Measurements from ENCODE around the gene MRPL24. TPM values are rescaled to one million over a fixed set of nuclear protein-coding genes. Genes with fewer than 3 reads are reported as not detected.
A peak's percentile ranks its signal among the peaks of the same experiment; 100 is the strongest.

MRPL24 gene
- total RNA-seq, 1 donor from 2014 or later, result 65.8 TPM

- ChIA-PET CTCF (interaction anchor here (1.0 to 2.1 kb wide), 3 partner anchors 10 to 25 kb away, joined by 4 to 16 read pairs (median 4); partner anchors contain the start of genes HDGF and PRCC), POLR2A (interaction anchor here (2.4 to 5.0 kb wide), 4 partner anchors 9 to 241 kb away, joined by 7 to 153 read pairs (median 110); partner anchors contain the start of genes HDGF, ISG20L2, MEF2D and METTL25B)
- H3K27ac Mint-ChIP-seq, result peak overlapping the region; percentile 97
- peaks cover 42% of the 10 kb centered on the region for H3K4me1 Mint-ChIP-seq
- no peak overlapping the region for H3K4me3 Mint-ChIP-seq
- no peak for ATAC-seq (ENCODE audit: low read depth)
- no peak for TF ChIP-seq CTCF (IDR thresholded peaks at IDR 0.05)
- DNase-seq, result no peak
- no peaks in the 10 kb centered on the region for H3K27me3 Mint-ChIP-seq
- intact Hi-C loops (cut with micrococcal nuclease), result no loop called here
- peaks cover 69% of the 10 kb centered on the region for H3K36me3 Mint-ChIP-seq (ENCODE audit: low read depth)
- H3K9me3 Mint-ChIP-seq, result no peaks in the 10 kb centered on the region
Observed at GRCh38 chr1:156742017-156742416, 1.1 kb upstream of the MRPL24 start.

GRCh38 chr1:156741481-156741983 lies 644 bp upstream of the MRPL24 start:
- H3K4me1 Mint-ChIP-seq, result peaks cover 37% of the 10 kb centered on the region
- no peaks in the 10 kb centered on the region for H3K9me3 Mint-ChIP-seq
- ChIA-PET CTCF (interaction anchor here (0.7 to 2.1 kb wide), 6 partner anchors 10 to 52 kb away, joined by 3 to 18 read pairs (median 7); partner anchors contain the start of genes CRABP2, HDGF and PRCC), POLR2A (interaction anchor here (0.6 to 5.0 kb wide), 11 partner anchors 10 to 528 kb away, joined by 3 to 153 read pairs (median 7); partner anchors contain the start of genes HDGF, ISG20L2, MEF2D and METTL25B)
- H3K27me3 Mint-ChIP-seq, result no peaks in the 10 kb centered on the region
- H3K36me3 Mint-ChIP-seq (ENCODE audit: low read depth), result peaks cover 72% of the 10 kb centered on the region
- ATAC-seq (ENCODE audit: low read depth), result no peak
- intact Hi-C loops (cut with micrococcal nuclease), result loop anchor here (1.0 to 2.0 kb wide), 5 partner anchors 10 to 687 kb away; partner anchors contain the start of genes HDGF, ISG20L2, LAMTOR2 and MEF2D
- no peak for DNase-seq
- H3K4me3 Mint-ChIP-seq, result peak overlapping the region; percentile 98
- TF ChIP-seq CTCF (IDR thresholded peaks at IDR 0.05), result no peak
- peak overlapping the region; percentile 97 for H3K27ac Mint-ChIP-seq

- ATAC-seq (ENCODE audit: low read depth), result no peak
- no peaks in the 10 kb centered on the region for H3K27me3 Mint-ChIP-seq
- peak overlapping the region; percentile 97 for H3K27ac Mint-ChIP-seq
- H3K4me1 Mint-ChIP-seq, result peaks cover 28% of the 10 kb centered on the region
- POLR2A ChIA-PET, result interaction anchor here (1.0 to 5.0 kb wide), 8 partner anchors 11 to 527 kb away, joined by 3 to 153 read pairs (median 8); partner anchors contain the start of genes HDGF, ISG20L2, MEF2D and METTL25B
- peaks cover 73% of the 10 kb centered on the region for H3K36me3 Mint-ChIP-seq (ENCODE audit: low read depth)
- CTCF ChIA-PET, result interaction anchor here (1.4 to 2.1 kb wide), 4 partner anchors 11 to 34 kb away, joined by 4 to 18 read pairs (median 13); partner anchors contain the start of genes CRABP2, HDGF and PRCC
- H3K9me3 Mint-ChIP-seq, result no peaks in the 10 kb centered on the region
- no peak for TF ChIP-seq CTCF (IDR thresholded peaks at IDR 0.05)
- no peak for DNase-seq
- intact Hi-C loops (cut with micrococcal nuclease), result loop anchor here (2.0 kb wide), 1 partner anchor 239 kb away; the partner anchor contains the start of gene MEF2D
- peak overlapping the region; percentile 98 for H3K4me3 Mint-ChIP-seq
Observed at GRCh38 chr1:156740237-156740740, 599 bp downstream of the MRPL24 start.

GRCh38 chr1:156738916-156739315 lies 2.0 kb downstream of the MRPL24 start:
- ChIA-PET CTCF (interaction anchor here (0.7 to 1.1 kb wide), 2 partner anchors 13 to 100 kb away, joined by 3 to 4 read pairs; no protein-coding TSS in a partner anchor), POLR2A (interaction anchor here (1.0 to 1.6 kb wide), 4 partner anchors 10 to 28 kb away, joined by 3 to 10 read pairs (median 4); partner anchors contain the start of genes ISG20L2, METTL25B and PRCC)
- TF ChIP-seq CTCF (IDR thresholded peaks at IDR 0.05), result no peak
- Mint-ChIP-seq H3K4me3 (peak overlapping the region; percentile 3), H3K27me3 (no peaks in the 10 kb centered on the region), H3K4me1 (peaks cover 28% of the 10 kb centered on the region), H3K9me3 (no peaks in the 10 kb centered on the region), H3K36me3 (ENCODE audit: low read depth) (peaks cover 65% of the 10 kb centered on the region), H3K27ac (no peak overlapping the region)
- intact Hi-C loops (cut with micrococcal nuclease), result no loop called here
- no peak for DNase-seq
- no peak for ATAC-seq (ENCODE audit: low read depth)

GRCh38 chr1:156738407-156738806 lies 2.5 kb downstream of the MRPL24 start:
- H3K27me3 Mint-ChIP-seq, result no peaks in the 10 kb centered on the region
- DNase-seq, result no peak
- no peak overlapping the region for H3K4me3 Mint-ChIP-seq
- H3K4me1 Mint-ChIP-seq, result peaks cover 28% of the 10 kb centered on the region
- ATAC-seq (ENCODE audit: low read depth), result no peak
- peaks cover 65% of the 10 kb centered on the region for H3K36me3 Mint-ChIP-seq (ENCODE audit: low read depth)
- H3K27ac Mint-ChIP-seq, result no peak overlapping the region
- ChIA-PET POLR2A (interaction anchor here (1.0 to 1.6 kb wide), 4 partner anchors 10 to 29 kb away, joined by 3 to 10 read pairs (median 4); partner anchors contain the start of genes ISG20L2, METTL25B and PRCC), CTCF (interaction anchor here (1.1 kb wide), 1 partner anchor 13 kb away, joined by 4 read pairs; no protein-coding TSS in a partner anchor)
- TF ChIP-seq CTCF (IDR thresholded peaks at IDR 0.05), result no peak
- intact Hi-C loops (cut with micrococcal nuclease), result no loop called here
- no peaks in the 10 kb centered on the region for H3K9me3 Mint-ChIP-seq

All from activated B cell treated with CpG ODN at 0.5 μM for 24 hours (primary cell).